ENCODE results near the gene CCDC141.

CCDC141 gene

DNA sequence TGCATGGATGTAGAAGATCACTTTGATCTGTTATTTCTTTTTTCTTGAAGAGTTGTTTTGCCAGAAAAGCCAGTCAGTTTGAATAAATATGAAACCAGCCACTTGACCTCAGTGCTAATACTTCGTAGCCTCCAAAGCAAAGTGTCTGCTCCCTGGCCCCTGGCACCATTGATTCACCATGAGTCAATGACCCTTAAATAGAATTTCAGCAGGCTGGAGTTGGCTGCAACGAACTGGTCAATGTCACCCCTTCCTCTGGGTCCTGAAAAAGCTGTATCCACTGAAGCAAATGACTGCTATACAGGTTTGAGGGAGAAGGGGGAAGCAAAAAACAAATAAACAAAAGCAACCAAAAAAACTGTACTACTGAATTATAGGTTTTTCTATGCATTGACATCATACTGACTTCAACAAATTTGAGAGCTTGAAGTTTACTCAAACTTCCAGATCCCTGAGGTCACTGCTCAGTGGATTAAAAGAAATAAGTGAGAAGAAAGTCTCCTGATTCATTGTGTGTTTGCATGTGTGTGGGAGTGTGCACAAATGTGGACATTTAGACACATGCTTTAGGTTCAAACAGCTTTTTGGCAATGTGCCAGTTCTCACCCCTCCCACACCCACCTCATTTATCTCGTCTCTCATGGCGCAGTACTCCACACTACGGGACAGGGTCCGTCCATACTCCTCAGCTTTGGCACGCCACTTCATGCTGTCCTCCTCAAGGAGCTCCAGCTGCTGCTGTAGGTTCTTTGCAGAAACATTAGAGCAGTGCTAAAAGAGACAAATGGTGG is 184.6 kb downstream of the CCDC141 start:
- TF ChIP-seq OSR1 (CRISPR knock-in tag; IDR thresholded peaks at IDR 0.05) = no peak
- ATAC-seq = peak; percentile 62

- TF ChIP-seq TOX (CRISPR knock-in tag; IDR thresholded peaks at IDR 0.05; ENCODE audit: borderline replicate concordance) (no peak), OSR1 (CRISPR knock-in tag; IDR thresholded peaks at IDR 0.05) (no peak), PPARA (CRISPR knock-in tag; IDR thresholded peaks at IDR 0.05; ENCODE audit: borderline replicate concordance) (no peak), ESRRG (CRISPR knock-in tag; IDR thresholded peaks at IDR 0.05) (no peak), ZNF8 (CRISPR knock-in tag; IDR thresholded peaks at IDR 0.05) (no peak), ZFP30 (CRISPR knock-in tag; IDR thresholded peaks at IDR 0.05) (no peak), BACH2 (CRISPR knock-in tag; IDR thresholded peaks at IDR 0.05; ENCODE audit: borderline replicate concordance) (no peak), ZNF565 (CRISPR knock-in tag; conservative IDR thresholded peaks at IDR 0.05; ENCODE audit: low read depth) (no peak), POU6F1 (CRISPR knock-in tag; IDR thresholded peaks at IDR 0.05; ENCODE audit: borderline replicate concordance, low read depth) (no peak), TCF4 (CRISPR knock-in tag; IDR thresholded peaks at IDR 0.05; ENCODE audit: borderline replicate concordance) (no peak), CREB5 (CRISPR knock-in tag; IDR thresholded peaks at IDR 0.05; ENCODE audit: low read depth) (no peak), ZFP3 (CRISPR knock-in tag; IDR thresholded peaks at IDR 0.05) (no peak), ISL1 (CRISPR knock-in tag; IDR thresholded peaks at IDR 0.05) (no peak), GLIS3 (CRISPR knock-in tag; IDR thresholded peaks at IDR 0.05) (no peak)
- TF ChIP-seq, protein P1, sequence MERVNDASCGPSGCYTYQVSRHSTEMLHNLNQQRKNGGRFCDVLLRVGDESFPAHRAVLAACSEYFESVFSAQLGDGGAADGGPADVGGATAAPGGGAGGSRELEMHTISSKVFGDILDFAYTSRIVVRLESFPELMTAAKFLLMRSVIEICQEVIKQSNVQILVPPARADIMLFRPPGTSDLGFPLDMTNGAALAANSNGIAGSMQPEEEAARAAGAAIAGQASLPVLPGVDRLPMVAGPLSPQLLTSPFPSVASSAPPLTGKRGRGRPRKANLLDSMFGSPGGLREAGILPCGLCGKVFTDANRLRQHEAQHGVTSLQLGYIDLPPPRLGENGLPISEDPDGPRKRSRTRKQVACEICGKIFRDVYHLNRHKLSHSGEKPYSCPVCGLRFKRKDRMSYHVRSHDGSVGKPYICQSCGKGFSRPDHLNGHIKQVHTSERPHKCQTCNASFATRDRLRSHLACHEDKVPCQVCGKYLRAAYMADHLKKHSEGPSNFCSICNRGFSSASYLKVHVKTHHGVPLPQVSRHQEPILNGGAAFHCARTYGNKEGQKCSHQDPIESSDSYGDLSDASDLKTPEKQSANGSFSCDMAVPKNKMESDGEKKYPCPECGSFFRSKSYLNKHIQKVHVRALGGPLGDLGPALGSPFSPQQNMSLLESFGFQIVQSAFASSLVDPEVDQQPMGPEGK (CRISPR knock-in tag; IDR thresholded peaks at IDR 0.05; ENCODE audit: borderline replicate concordance) = no peak
- peak; percentile 79 for ATAC-seq
Observed at GRCh38 chr2:178863856-178864620, 185.9 kb downstream of the CCDC141 start.

DNA sequence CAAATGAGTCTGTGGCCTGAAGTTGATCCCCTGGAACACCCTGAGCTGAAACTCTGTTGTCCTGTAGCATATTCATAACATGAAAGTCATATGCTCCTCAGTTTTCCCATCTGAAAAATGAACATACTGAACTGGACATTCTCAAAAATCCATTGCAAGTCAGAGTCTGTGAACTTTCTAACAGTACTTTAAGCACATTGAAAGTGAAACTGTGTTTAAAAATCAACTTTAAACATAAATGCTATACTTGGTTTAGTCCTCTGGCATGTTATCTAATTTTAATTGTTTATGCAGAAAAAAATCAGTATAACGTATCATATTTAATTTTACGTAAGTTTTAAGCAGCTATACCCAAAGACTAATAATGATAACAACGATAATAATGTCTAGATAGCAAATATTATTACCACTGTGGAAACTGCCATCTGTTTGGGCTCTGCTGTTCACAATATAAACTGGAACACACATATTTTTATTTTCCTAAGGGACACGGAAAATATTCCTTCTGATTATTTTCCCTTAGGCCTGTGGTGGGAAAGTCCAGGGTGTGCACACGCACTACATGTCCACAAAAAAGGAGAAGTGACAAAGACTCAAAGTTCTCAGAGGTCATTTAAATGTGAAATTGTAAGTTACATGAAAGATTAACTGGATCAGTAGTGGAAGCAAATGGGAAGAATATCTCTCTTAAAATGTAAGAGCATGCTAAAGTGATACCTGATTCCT is 186.6 kb downstream of the CCDC141 start:
- TF ChIP-seq SNAI2 (CRISPR knock-in tag; IDR thresholded peaks at IDR 0.05) (no peak), OSR1 (CRISPR knock-in tag; IDR thresholded peaks at IDR 0.05) (no peak), GLIS3 (CRISPR knock-in tag; IDR thresholded peaks at IDR 0.05) (no peak), CREB5 (CRISPR knock-in tag; IDR thresholded peaks at IDR 0.05; ENCODE audit: low read depth) (no peak)
- ATAC-seq = no peak

DNA sequence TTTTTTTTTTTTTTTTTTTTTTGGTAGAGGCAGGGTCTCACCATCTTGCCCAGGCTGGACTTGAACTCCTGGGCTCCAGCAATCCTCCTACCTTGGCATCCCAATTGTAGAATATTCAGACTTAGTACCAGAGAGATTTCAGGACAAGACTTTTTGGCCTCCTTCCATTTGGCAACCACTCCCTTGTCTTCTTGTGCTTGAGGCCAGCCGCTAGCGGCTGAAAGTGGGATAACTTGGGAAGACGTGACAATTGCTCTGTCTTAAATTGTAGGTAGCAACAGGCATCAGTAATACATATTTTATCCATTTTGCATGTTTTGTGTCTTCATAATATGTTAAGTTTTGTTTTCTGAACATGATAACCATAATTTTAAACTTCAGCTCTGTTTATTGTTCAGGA is 189.4 kb downstream of the CCDC141 start:
- TF ChIP-seq ZC3H10 (CRISPR knock-in tag; IDR thresholded peaks at IDR 0.05) (no peak), CSDC2 (CRISPR knock-in tag; IDR thresholded peaks at IDR 0.05) (no peak), ZNF70 (CRISPR knock-in tag; IDR thresholded peaks at IDR 0.05) (no peak), RARB (CRISPR knock-in tag; IDR thresholded peaks at IDR 0.05) (no peak), ISL1 (CRISPR knock-in tag; IDR thresholded peaks at IDR 0.05) (no peak), TOX (CRISPR knock-in tag; IDR thresholded peaks at IDR 0.05; ENCODE audit: borderline replicate concordance) (no peak), GLIS3 (CRISPR knock-in tag; IDR thresholded peaks at IDR 0.05) (no peak), PPARA (CRISPR knock-in tag; IDR thresholded peaks at IDR 0.05; ENCODE audit: borderline replicate concordance) (no peak)
- no peak for ATAC-seq
